Myocyte (in vitro differentiated cells): Measurements from ENCODE around the gene GDA. TPM values are rescaled to one million over a fixed set of nuclear protein-coding genes. Genes with fewer than 3 reads are reported as not detected.
"Not testable (repeated sequence)": the region's sequence is repeated elsewhere in the genome, so short reads cannot be mapped to it uniquely, and the experiment has no call there.

Experiments used
- DNase-seq: peaks from one replicate; pipeline ENCODE4 v3.0.0-alpha.2; 2012; ENCODE audit warnings: low read depth
- total RNA-seq: library from RNA; depleted of rRNA; stranded (reverse); fragments of >200 nt; gene quantifications from 2 replicates; pipeline ENCODE4 v1.2.3, GENCODE V29; 2014

GDA gene
- total RNA-seq, 1 donor from 2014 or later = not detected

DNA sequence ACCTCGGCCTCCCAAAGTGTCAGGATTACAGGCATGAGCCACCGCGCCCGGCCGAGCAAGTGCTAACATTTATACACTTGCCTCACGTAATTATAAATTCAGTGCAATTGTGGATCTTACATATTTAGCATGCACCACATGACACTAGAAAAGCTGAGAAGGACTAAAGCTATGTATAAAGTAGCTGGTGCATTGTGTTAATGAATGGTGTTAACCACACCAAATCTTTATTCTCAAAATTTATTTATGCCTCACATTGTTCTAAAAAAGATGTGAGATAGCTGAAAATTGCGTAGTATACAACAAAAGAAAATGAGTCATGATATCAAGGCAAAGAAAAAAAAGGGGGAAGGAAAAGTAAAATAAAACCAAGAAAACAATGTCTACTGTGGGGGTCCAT, 54.8 kb downstream of the GDA start:
- no peak for DNase-seq

DNA sequence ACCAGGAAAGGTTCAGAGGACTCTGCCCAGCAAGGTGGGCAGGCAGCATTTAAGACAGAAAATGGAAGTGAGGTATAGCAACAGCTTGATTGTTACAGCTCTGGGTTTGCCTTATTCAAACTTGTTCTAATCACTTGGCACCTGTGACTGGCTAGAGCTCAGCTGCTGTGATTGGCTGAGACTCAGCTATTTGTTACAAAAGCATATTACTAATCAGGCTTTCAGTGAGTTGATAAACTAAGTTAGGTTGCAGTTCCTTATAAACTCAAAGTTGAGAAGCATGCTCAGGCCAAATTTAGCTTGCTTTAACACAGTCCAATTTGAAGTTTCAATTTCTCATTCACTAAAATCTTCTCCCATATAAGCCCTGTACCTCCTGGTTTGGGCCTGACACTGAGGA, 56.3 kb downstream of the GDA start:
- DNase-seq = no peak

GRCh38 chr9:72207278-72207677, 58.0 kb downstream of the GDA start:
- no peak for DNase-seq

GRCh38 chr9:72210522-72210921, 61.3 kb downstream of the GDA start:
- DNase-seq = no peak

- DNase-seq = no peak
These were observed 61.8 kb downstream of the GDA start for GRCh38 chr9:72211047-72211446.

GRCh38 chr9:72213906-72214305, 64.7 kb downstream of the GDA start:
- no peak for DNase-seq

DNA sequence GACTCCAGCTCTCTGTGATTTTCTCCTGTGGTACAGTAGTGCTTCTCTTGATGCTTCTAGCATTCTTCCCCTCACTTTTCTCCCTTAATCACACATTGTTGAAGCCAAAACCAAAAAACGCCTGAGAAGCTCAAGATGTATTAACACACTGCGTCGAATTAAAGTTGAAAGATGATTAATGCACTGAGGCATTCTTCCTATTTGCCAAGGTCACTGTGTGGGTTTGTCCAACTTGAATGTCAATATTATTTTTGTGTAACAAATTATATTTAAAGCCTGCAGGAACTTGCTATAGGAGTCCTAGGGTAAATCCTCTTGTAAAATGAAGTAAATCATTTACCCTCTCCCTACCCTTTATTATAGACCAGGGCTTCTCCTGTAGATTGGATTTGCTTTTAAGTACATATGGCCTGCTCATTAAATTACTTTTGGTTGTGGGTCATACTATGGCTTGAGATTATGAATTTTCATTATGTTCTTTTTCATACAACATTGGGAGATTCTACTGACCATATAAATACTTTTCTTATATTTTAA, 68.1 kb downstream of the GDA start:
- no peak for DNase-seq

- no peak for DNase-seq
These were observed 71.3 kb downstream of the GDA start for GRCh38 chr9:72220589-72220988.

GRCh38 chr9:72226146-72226812, 77.0 kb downstream of the GDA start:
- DNase-seq = no peak

DNA sequence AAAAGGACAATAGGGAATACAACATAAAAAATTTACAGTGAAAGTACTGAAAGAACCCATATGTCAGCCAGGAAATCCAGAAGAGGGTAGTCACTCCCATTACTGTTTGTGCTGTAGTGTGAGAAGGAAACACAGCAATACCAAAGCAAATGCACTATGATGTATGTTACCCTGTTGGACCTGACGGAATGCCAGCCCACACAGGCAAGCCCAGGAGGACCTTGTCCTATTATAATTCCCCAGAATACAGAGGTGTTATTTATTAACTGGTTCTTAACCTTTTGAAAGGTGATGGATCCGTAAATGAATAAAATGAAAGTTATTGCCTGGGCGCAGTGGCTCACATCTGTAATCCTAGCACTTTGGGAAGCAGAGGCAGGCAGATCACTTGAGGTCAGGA, 79.0 kb downstream of the GDA start:
- DNase-seq = no peak

DNA sequence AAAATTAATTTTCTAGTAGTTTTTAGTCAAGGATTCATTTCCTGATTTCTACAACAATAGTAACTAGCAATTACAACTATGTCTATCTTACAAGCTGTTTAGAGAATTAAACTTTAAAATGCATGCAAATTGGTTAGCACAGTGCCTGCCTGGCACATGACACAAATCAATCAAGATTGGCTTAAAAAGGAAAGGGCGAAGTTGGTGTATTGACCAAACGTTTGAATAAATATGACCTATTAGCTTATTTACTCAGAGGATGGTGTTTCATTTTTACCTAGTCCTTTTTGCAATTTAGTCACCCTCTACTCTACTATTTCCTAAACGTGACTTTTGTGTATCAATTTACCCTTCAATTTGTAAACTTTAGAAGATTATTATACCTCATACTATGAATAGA, 83.5 kb downstream of the GDA start:
- DNase-seq = no peak

GRCh38 chr9:72247549-72247948, 98.3 kb downstream of the GDA start:
- no peak for DNase-seq

DNA sequence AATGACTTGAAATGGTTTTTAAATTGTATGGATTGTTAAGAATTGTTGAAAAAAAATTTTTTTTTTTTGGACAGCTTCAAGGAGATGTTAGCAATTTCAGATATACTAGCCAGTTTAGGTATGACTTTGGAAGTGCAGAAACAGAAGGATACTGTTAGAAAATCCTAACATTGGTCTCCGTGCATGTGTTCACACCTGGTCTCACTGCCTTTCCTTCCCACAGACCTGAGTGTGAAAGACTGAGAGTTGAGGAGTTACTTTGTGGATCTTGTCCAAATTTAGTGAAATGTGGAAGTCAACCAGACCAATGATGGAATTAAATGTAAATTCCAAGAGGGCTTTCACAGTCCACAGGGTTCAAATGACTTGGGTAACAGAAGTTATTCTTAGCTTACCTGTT, 102.3 kb downstream of the GDA start:
- DNase-seq = no peak

DNA sequence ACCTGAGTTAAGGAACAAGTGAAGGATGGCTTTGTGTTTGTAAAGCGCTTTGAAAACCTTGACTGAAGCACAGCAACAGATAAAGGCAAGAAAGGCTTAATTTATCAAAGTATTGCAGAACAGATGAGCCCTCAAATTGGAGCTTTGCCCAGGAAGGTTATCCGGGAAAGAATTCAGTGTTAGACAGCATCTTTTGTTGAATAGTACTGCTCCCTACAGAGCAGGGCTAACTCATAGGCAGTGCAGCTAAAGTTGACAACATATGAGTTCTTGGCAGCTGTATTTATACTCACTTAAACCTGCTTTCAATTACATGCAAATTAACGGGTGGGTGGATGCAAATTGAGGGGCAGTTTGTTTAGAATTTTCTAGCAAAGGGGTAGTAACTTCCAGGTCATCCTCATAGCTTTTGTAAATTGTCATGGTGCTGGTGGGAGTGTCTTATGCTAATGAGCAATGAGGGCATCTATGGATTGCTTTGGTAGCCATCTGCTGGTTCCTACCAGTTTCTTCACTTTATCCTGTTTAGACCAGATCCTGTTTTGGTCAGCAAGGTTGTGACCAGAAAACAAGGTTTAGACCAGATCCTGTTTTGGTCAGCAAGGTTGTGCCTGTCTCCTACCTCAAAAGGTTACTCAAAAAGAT, 105.8 kb downstream of the GDA start:
- no peak for DNase-seq

DNA sequence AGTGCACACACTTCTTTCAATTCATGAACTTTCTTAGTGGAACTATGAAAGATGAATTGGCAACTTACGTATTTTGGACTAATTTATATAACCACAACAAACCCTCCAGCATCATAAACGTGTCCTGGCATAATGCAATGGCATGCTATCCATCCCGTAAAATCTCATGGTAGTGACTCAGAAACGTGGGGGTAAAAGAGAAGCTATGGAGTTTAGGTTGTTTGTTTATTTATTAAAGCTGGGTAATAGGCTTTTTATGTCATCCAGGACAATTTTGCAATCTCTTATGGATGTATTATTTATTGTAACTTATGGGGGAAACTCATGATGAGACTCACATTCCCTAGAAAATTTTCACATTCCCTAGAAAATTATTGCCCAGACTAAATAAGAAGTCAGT, 106.3 kb downstream of the GDA start:
- no peak for DNase-seq

- no peak for DNase-seq
These were observed 107.7 kb downstream of the GDA start for GRCh38 chr9:72256931-72257330.

- no peak for DNase-seq
These were observed 108.6 kb downstream of the GDA start for GRCh38 chr9:72257814-72258213.

GRCh38 chr9:72262063-72262462, 112.8 kb downstream of the GDA start:
- DNase-seq = no peak

- DNase-seq = no peak
These were observed 114.3 kb downstream of the GDA start for GRCh38 chr9:72263572-72263971.

DNA sequence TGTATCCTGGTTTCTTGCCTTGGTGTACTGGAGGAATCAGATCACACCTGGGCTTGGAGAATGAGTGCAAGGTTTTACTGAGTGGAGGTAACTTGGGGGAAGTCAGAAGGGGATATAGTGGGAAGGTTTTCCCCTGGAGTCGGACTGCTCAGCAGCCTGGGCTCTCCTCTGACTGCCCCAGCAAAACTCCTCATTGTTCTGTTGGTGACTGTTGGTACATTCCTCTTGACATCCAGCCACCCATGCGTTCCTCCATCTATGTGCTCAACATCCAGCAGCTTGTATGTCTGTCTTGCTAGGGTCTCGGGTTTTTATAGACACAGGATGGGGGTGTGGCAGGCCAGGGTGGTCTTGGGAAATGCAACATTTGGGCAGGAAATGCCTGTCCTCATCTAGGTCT, 119.7 kb downstream of the GDA start:
- DNase-seq = no peak

- not testable (repeated sequence) for DNase-seq
These were observed 121.1 kb downstream of the GDA start for GRCh38 chr9:72270359-72270758.

GRCh38 chr9:72271613-72272478, 122.6 kb downstream of the GDA start:
- peak; percentile 73 for DNase-seq
